ENCODE data around the gene CARS1.

CARS1 gene

GRCh38 chr11:3058753-3059664, 1.8 kb upstream of the CARS1 start:
- no peak for DNase-seq

DNA sequence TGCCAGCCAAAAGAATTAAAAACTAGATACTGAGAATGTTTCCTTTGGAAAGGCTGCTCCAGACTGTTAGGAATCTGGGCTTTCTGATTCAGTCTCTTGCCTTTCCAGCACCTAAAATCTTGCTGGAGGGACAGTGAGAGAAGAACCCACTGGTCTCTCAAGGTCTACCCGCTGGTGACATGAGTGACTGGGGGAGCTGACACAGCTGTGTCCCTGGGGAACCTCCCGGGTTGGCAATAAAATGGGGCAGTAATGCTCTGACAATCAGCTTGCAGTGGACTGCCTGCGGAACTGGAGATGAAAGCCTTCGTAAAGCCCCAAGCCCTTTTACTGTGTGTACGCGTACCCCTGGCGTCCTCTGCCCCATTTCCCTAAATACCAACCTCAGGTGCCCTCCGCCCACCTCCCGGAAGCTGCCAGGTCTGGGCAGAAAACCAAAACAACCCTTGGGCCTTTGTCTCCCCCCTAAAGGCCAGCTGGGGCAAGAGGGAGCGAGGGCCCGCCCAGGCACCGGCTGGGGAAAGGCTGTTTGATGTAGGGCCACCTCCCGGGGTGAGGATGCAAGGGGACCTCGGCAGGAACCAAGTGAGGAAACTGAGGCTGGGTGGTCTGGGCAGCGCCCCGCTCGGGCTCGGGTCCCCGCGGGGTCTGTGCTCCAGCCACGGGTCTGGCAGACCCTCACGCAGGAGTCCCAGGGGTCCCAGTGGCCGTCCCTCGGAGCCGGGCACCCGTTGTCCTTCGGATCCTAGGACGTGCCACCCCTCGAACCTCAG, 741 bp downstream of the CARS1 start:
- DNase-seq: no peak

DNA sequence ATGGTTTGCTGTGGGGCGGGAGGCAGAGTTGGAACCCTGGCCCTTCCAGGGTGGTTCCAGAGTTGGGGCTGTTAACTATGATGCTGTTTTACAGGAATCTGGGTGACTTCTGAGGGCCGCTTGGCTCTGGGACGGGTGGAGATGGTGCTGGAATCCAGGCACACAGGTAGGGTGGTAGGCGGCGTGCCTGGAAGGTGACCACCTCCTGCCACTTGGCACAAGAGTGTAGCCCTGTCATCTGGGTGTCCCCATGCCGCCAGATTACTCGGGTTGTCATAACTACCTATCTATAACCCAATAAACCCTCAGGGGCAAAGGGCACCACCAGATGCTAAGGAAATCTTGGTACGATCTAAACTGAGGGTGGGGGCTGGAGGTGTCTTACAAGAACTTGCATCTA, 1.3 kb downstream of the CARS1 start:
- DNase-seq: no peak

- no peak for DNase-seq
Measured at GRCh38 chr11:3052567-3052966, 4.7 kb downstream of the CARS1 start.

DNA sequence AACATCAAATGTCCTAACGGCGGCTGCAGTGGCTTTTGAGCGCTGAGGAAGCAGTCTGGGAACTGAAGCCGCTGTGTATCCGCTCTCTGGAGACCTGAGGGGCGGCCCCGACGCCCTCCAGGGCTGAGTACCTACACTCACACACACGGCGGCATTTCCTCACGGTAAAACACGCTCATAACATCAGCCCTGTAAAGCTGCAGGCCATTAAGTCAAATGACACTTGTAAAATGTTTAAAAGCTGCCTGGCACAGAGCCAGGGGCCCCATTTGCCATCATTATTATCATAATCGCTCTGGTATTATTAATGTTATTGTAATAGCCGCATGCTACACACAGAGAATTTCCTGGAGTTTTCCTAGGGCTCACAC, 5.1 kb downstream of the CARS1 start:
- peak; percentile 19 for DNase-seq

DNA sequence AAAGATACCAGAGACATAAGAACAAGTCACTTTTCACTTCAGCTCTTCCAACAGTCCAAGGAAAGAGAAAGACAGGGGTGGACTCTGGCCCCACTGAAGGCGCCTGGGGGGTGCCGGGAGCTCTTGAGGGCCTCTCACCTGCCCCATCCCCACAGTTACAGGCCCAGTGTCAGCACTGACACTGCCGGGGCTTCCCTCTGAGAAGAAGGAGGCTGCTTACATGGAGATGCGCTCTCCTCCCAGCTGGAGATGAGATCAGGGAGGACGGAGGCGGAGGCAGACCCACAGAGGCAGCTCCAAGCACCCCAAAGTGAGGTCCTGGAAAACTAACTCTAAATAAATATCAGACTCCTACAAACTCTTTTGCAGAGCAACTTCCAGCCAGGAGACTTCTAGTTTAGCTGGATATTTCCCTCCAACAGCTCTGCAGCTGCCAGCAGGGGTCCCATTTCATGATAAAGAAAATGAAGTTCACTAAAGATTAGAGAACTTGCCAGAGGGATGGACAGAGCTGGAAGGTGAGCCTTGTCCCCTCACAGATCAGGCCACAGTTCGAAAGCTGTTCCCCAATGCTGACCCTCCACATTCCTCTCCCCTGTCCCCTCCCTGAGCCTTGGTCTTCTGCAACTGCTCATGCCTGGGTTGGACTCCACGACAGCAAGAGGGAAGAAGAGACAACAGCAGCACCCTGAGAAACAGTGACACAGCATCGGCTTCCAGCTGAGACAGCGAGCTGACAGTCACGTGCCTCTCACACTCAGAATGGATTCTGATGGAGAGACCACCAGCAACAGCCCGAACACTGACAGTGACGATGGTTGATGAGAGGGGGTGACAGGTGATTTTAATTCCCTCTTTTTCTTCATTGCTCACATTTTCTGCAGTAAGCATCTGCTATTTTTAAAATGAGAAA, 5.8 kb downstream of the CARS1 start:
- no peak for DNase-seq

GRCh38 chr11:3050386-3051195, 6.6 kb downstream of the CARS1 start:
- no peak for DNase-seq

- no peak for DNase-seq
Measured at GRCh38 chr11:3049430-3050243, 7.6 kb downstream of the CARS1 start.

DNA sequence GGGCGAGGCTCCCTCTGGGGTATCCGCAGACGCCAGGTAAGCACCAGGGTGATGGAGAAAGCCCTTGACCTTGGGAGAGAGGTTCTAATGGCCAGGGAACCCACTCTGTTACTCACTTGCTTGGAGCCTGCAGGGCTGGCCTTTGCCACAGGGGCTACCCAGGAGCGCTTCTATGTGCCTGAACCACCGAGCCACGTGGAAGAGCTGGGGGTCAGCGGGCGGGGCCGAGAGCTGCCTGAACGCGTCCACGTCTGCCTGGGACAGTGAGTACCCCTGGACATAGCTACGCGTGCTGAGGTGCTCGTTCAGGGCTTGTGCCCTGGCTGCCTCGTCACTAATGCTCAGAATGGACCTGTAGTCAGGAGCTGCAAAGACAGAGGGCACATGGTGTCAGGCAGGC, 9.6 kb downstream of the CARS1 start:
- DNase-seq: no peak

- no peak for DNase-seq
Measured at GRCh38 chr11:3046641-3047040, 10.6 kb downstream of the CARS1 start.

DNA sequence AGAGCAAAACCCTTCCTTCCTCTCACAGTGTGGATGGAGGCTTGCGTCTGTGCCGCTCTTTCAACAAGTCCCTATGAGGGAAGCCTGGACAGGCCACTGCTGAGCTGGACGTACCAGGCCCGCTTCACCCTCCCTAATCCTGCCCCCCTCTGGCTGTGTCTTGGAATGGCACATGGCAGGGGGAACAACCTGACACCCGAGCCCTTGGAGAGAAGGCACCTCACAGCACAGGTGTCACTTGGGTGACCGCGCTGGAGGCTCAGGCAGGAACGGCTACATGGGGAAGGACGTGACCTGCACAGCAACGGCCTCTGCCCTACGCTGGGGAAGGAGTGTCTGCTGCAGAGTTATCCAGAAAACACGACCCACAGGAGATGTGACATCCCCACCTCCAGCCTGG, 11.0 kb downstream of the CARS1 start:
- no peak for DNase-seq

DNA sequence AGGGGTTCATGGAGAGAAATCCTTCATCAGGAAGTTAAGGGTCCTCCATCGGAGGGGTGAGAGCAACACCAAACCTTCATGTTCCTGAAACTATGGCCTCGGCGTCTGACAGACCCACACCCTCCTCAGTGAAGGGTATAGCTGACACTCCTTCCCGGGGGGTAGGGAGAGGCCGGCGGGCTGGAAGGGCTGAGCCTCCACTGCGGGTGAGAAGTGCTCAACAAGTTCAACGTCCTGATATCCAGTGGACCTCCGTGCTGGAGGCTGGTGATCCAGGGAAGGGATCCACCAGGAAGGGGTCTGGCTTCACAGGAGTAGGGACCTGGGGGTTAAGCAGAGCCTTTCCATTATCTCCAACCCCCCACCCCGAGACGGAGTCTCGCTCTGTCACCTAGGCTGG, 12.3 kb downstream of the CARS1 start:
- DNase-seq: no peak

- no peak for DNase-seq
Measured at GRCh38 chr11:3044004-3044403, 13.2 kb downstream of the CARS1 start.

- DNase-seq: no peak
Measured at GRCh38 chr11:3043315-3043871, 13.8 kb downstream of the CARS1 start.

GRCh38 chr11:3042496-3043314, 14.5 kb downstream of the CARS1 start:
- no peak for DNase-seq

GRCh38 chr11:3041699-3042441, 15.4 kb downstream of the CARS1 start:
- no peak for DNase-seq

DNA sequence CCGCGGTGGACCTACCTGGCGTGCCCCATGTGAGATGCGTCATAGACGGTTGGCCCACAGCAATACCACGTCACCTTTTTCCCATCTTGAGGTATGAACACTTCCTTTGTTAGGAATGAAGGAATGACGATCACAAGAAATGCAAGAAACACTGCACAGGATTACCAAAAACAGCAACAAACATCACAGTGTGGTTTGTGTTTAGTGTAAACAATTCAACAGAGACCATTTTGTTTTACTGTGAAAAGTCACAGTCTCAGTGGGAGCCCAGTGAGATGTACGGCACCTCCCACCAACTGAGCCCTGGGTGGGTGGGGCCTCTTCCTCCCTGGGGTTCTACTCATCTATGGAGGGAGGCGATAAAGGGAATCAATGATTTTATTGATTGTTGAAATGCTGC, 16.3 kb downstream of the CARS1 start:
- no peak for DNase-seq

DNA sequence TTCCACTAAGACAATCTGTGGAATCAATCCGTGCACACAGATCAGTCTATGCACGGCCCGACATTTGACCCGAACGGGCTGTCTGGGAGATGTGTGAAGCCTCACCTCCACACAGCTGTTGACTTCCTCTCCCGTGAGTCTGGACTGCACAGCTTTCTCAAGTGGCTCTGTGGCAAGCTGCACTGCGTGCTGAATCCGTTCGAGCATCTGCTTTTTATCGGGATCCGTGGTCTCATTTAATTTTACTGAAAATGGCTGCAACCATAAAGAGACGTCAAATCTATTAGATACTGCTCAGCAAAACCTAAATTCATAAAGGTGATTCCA, 19.3 kb downstream of the CARS1 start:
- no peak for DNase-seq
